Calu3 (cell line): ENCODE results near the gene IL2RG. TPM values are rescaled to one million over a fixed set of nuclear protein-coding genes. Genes with fewer than 3 reads are reported as not detected.

ENCODE experiments used
- BruUV-seq: library from RNA; stranded (reverse); fragments of 400-500 nt; replicated peaks from 2 replicates; lab custom pipeline; 2021; lab: Mats Ljungman, UMichigan
- CTCF ChIA-PET: fragments of 300-600 bp; sonication (Branson Sonifier 250); formaldehyde crosslinking; loops from one replicate; lab custom pipeline; 2022; ENCODE audit warnings: antibody characterized with exemption; lab: Charles Lee
- DNase-seq: peaks from one replicate; pipeline ENCODE4 v3.0.0; 2022
- H3K27ac Mint-ChIP-seq: one replicate; pipeline ENCODE4 v1.8.0; 2022; ENCODE audit warnings: mixed read lengths; ENCODE audit not compliant: unreplicated experiment
- H3K27me3 Mint-ChIP-seq: one replicate; pipeline ENCODE4 v1.8.0; 2022; ENCODE audit warnings: mixed read lengths; ENCODE audit not compliant: unreplicated experiment
- H3K36me3 Mint-ChIP-seq: one replicate; pipeline ENCODE4 v1.8.0; 2022; ENCODE audit warnings: mild to moderate bottlenecking, moderate library complexity, mixed read lengths; ENCODE audit not compliant: insufficient read depth, unreplicated experiment
- H3K4me1 Mint-ChIP-seq: one replicate; pipeline ENCODE4 v1.8.0; 2022; ENCODE audit warnings: mild to moderate bottlenecking, low read depth, mixed read lengths; ENCODE audit not compliant: unreplicated experiment
- H3K4me3 Mint-ChIP-seq: one replicate; pipeline ENCODE4 v1.8.0; 2022; ENCODE audit warnings: mild to moderate bottlenecking, low read depth, moderate library complexity, mixed read lengths; ENCODE audit not compliant: unreplicated experiment
- H3K9me3 Mint-ChIP-seq: one replicate; pipeline ENCODE4 v1.8.0; 2022; ENCODE audit warnings: low read depth, mixed read lengths; ENCODE audit not compliant: unreplicated experiment
- intact Hi-C: fragments of 100-400 bp; cut with micrococcal nuclease; formaldehyde crosslinking; loops from one replicate; pipeline ENCODE4 v1.10.0; 2022; ENCODE audit not compliant: unreplicated experiment
- total RNA-seq: library from RNA; stranded (reverse); gene quantifications from 2 replicates; pipeline ENCODE4 v1.2.3, GENCODE V29; 2022
- TF ChIP-seq, protein P1 (sequence below): fragments of 200-600 bp; IDR thresholded peaks from one replicate; pipeline ENCODE4 v1.8.0; 2022; ENCODE audit warnings: antibody characterized with exemption; ENCODE audit not compliant: unreplicated experiment

IL2RG gene
- total RNA-seq, 1 experiment from 2014 or later, result 0.57 TPM

DNA sequence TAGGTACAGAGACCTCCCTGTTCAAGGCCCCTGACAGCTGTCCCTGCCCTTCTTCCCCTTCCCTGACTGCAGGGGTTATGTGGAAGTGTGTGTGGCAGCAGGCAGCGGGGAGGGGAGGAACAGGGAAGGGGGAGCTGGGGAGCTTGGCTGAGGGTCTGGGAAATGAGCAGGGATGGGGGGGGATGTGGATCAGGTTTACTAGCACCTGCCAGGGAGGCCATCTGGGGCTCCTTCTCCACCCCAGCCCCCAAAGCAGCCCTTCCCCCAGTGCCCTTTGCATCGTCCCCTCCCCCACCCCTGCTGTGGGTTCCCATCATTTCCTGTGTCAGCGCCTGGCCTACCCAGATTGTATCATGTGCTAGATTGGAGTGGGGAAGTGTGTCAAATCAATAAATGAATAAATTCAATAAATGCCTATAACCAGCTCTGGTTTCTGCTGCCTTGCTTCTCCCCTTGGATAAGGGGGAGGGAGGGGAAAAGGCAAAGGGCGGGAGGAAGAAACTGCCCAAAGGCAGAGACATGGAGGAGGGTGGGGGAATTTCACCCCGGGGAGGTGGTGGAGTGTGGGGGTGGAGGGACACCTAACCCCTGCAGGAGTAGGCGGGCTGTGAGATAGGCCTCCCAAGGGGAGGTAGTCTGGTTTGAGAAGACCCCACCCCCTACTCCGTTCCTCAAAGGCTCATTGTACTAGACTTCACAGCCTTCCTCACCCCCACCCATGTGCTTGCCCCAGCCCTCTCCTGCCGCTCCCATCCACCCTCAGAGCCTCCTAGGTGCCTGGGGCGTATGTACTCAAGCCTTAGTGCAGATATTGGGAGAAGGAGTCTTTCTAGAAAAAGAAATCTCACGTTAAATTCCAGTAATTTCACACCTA lies 8.0 kb downstream of the IL2RG start:
- Mint-ChIP-seq H3K9me3 (no peaks in the 10 kb centered on the region), H3K4me1 (peaks cover 12% of the 10 kb centered on the region), H3K27ac (no peak overlapping the region), H3K36me3 (no peaks in the 10 kb centered on the region), H3K27me3 (no peaks in the 10 kb centered on the region), H3K4me3 (no peak overlapping the region)
- TF ChIP-seq, protein P1, sequence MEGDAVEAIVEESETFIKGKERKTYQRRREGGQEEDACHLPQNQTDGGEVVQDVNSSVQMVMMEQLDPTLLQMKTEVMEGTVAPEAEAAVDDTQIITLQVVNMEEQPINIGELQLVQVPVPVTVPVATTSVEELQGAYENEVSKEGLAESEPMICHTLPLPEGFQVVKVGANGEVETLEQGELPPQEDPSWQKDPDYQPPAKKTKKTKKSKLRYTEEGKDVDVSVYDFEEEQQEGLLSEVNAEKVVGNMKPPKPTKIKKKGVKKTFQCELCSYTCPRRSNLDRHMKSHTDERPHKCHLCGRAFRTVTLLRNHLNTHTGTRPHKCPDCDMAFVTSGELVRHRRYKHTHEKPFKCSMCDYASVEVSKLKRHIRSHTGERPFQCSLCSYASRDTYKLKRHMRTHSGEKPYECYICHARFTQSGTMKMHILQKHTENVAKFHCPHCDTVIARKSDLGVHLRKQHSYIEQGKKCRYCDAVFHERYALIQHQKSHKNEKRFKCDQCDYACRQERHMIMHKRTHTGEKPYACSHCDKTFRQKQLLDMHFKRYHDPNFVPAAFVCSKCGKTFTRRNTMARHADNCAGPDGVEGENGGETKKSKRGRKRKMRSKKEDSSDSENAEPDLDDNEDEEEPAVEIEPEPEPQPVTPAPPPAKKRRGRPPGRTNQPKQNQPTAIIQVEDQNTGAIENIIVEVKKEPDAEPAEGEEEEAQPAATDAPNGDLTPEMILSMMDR, result no peak
- BruUV-seq, result no TSS peak
- DNase-seq, result peak; percentile 8
- intact Hi-C loops, result no loop called here
- CTCF ChIA-PET, result no interaction called here

DNA sequence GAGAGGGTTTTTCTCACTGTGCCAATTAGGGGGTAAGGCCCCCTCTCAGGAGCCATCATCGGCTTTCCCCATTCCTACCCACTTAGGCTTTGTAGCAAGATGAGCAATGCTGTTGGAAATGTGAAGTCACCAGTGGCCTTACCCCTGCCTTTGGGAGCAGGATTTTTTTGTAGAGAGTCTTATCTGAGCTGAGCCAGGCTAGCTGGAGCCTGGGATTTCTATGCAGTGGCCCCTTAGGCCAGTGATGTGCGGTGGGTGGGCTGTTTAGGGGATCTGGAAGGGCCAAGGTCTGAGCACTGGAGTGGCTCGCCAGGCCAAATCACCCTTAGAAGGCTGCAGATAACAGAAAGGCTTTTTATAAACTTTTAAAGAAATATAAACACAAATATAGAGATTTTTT lies 9.1 kb downstream of the IL2RG start:
- H3K27ac Mint-ChIP-seq, result no peak overlapping the region
- no peak overlapping the region for H3K4me3 Mint-ChIP-seq
- no TSS peak for BruUV-seq
- DNase-seq, result no peak
- TF ChIP-seq, protein P1, result no peak
- CTCF ChIA-PET, result no interaction called here
- H3K36me3 Mint-ChIP-seq, result no peaks in the 10 kb centered on the region
- H3K27me3 Mint-ChIP-seq, result no peaks in the 10 kb centered on the region
- intact Hi-C loops, result no loop called here
- no peaks in the 10 kb centered on the region for H3K9me3 Mint-ChIP-seq
- peaks cover 12% of the 10 kb centered on the region for H3K4me1 Mint-ChIP-seq

DNA sequence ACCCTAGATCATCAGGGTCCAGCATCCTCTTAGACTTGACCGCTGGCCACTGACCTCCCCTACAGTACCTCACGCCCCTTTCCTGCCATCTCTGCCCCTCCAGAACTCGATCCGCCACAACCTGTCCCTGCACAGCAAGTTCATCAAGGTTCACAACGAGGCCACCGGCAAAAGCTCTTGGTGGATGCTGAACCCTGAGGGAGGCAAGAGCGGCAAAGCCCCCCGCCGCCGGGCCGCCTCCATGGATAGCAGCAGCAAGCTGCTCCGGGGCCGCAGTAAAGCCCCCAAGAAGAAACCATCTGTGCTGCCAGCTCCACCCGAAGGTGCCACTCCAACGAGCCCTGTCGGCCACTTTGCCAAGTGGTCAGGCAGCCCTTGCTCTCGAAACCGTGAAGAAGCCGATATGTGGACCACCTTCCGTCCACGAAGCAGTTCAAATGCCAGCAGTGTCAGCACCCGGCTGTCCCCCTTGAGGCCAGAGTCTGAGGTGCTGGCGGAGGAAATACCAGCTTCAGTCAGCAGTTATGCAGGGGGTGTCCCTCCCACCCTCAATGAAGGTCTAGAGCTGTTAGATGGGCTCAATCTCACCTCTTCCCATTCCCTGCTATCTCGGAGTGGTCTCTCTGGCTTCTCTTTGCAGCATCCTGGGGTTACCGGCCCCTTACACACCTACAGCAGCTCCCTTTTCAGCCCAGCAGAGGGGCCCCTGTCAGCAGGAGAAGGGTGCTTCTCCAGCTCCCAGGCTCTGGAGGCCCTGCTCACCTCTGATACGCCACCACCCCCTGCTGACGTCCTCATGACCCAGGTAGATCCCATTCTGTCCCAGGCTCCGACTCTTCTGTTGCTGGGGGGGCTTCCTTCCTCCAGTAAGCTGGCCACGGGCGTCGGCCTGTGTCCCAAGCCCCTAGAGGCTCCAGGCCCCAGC lies 10.5 kb downstream of the IL2RG start:
- Mint-ChIP-seq H3K4me1 (peaks cover 12% of the 10 kb centered on the region), H3K36me3 (peaks cover 8% of the 10 kb centered on the region), H3K27ac (no peak overlapping the region), H3K27me3 (no peaks in the 10 kb centered on the region), H3K4me3 (no peak overlapping the region), H3K9me3 (no peaks in the 10 kb centered on the region)
- BruUV-seq, result no TSS peak
- DNase-seq, result no peak
- TF ChIP-seq, protein P1, result no peak
- CTCF ChIA-PET, result interaction anchor here (0.6 kb wide), 1 partner anchor 98 kb away, joined by 7 read pairs; no protein-coding TSS in a partner anchor
- intact Hi-C loops, result no loop called here

DNA sequence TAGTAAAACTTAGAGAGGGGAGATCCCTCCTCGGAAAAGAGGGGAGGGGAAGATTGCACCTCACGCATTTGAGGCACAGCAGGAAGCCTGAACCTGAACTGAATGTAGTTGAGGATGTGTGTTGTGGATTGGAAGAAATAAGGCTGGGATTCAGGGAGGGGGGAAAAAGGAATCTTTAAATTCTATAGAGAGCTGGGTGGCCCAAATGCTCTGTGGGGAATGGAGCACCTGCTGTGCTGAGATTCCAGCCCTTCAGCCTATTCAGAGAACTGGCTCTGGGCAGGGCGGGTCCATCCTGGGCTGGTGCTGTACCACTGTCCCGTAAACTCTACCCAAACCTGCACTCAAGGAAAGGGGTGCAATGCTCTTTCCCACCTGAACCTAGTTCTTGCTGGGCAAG lies 11.6 kb downstream of the IL2RG start:
- intact Hi-C loops, result loop anchor here (5.0 kb wide), 1 partner anchor 78 kb away; no protein-coding TSS in a partner anchor
- CTCF ChIA-PET, result interaction anchor here (0.6 kb wide), 1 partner anchor 434 kb away, joined by 3 read pairs; no protein-coding TSS in a partner anchor
- no peak for DNase-seq
- TF ChIP-seq, protein P1, result no peak
- no peaks in the 10 kb centered on the region for H3K27me3 Mint-ChIP-seq
- no peak overlapping the region for H3K27ac Mint-ChIP-seq
- peaks cover 19% of the 10 kb centered on the region for H3K36me3 Mint-ChIP-seq
- H3K4me1 Mint-ChIP-seq, result peaks cover 12% of the 10 kb centered on the region
- H3K9me3 Mint-ChIP-seq, result no peaks in the 10 kb centered on the region
- BruUV-seq, result no TSS peak
- no peak overlapping the region for H3K4me3 Mint-ChIP-seq
